Tibial artery (tissue), 4 donors: ENCODE results near the gene POU2AF2.

Source experiments
- DNase-seq, 2 donors: peaks; one replicate each; pipeline ENCODE4 v3.0.0-alpha.2; 2019
- H3K27ac ChIP-seq, 2 donors: fragments of 200-600 bp; sonication (generic) in 1 of 2; 1 replicate in 1 of 2; 2 replicates in 1 of 2; pipeline ENCODE4 v1.5.1; 2018 to 2019; ENCODE audit warnings: mild to moderate bottlenecking in 1 of 2
- H3K27me3 ChIP-seq, 2 donors: fragments of 200-600 bp; sonication (generic) in 1 of 2; one replicate each; pipeline versions ENCODE4 v1.5.1 to v1.6.0; 2016 to 2019
- H3K36me3 ChIP-seq, 3 donors: fragments of 200-600 bp; sonication (generic) in 2 of 3; one replicate each; pipeline ENCODE4 v1.5.1; 2016 to 2019; ENCODE audit warnings: mild to moderate bottlenecking in 2 of 3
- H3K4me1 ChIP-seq, 4 donors: fragments of 200-600 bp; sonication (generic) in 2 of 4; 1 replicate in 3 of 4; 2 replicates in 1 of 4; pipeline ENCODE4 v1.5.1; 2016 to 2019
- H3K4me3 ChIP-seq, 2 donors: fragments of 200-600 bp; sonication (generic) in 1 of 2; 1 replicate in 1 of 2; 2 replicates in 1 of 2; pipeline ENCODE4 v1.5.1; 2018 to 2019; ENCODE audit warnings: mild to moderate bottlenecking in 2 of 2
- H3K9me3 ChIP-seq, 3 donors: fragments of 200-600 bp; sonication (generic) in 1 of 3; one replicate each; pipeline ENCODE4 v1.5.1; 2016 to 2019
- CTCF ChIP-seq, 2 experiments: fragments of 200-600 bp in 1 of 2; fragments of 450-650 bp in 1 of 2; IDR thresholded peaks; one replicate each; pipeline ENCODE4 v1.5.1; 2017 to 2019; ENCODE audit warnings: antibody characterized with exemption in 2 of 2, mild to moderate bottlenecking in 1 of 2, moderate library complexity in 1 of 2
- intact Hi-C: fragments of 100-400 bp; cut with DNase I; formaldehyde crosslinking; loops from one replicate; pipeline ENCODE4 v1.15.0; 2023; ENCODE audit warnings: low total_unique reads

POU2AF2 gene

DNA sequence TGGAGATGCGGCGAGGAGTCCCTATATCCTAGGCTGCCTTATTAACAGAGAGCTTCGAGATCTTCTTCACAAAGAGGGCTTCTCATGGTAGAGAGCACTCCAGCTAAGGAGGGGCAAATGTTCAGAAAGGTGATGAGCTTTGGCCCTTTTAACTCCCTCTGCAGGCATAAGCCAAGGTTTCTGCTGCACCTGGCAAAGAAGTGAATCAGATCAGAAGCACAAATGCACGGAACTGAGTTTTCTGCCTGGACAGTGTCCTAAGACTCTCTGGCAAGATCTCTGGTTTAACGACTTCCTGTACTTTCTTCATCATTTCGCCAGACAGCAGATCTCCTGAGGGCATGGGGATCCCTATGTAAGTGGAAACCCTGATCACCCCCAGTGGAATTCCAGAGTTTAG is 90.0 kb downstream of the POU2AF2 start:
- no peak for DNase-seq
- Histone ChIP-seq H3K4me3 (no peak overlapping the region), H3K36me3 (no peaks in the 10 kb centered on the region), H3K27ac (no peak overlapping the region), H3K4me1 (peaks cover 0 to 44% (median 34%) of the 10 kb centered on the region in 4 donors), H3K9me3 (no peaks in the 10 kb centered on the region), H3K27me3 (no peaks in the 10 kb centered on the region)
- no peak for TF ChIP-seq CTCF (IDR thresholded peaks at IDR 0.05)
- intact Hi-C loops = no loop called here
